HG02870 (cell line): ENCODE data around the gene TTLL1.

Experiments used
- ATAC-seq: cut with Tn5 transposase; IDR thresholded peaks from one replicate; pipeline ENCODE4 v1.9.1; 2021; ENCODE audit warnings: mild to moderate bottlenecking, moderate library complexity; ENCODE audit not compliant: unreplicated experiment

TTLL1 gene

GRCh38 chr22:43088984-43089717, at the start of gene TTLL1:
Gene TTLL1 (minus strand): TSS chr22:43089391. CDS start chr22:43075586, 13,805 bp downstream.
- ATAC-seq: peak; percentile 77

GRCh38 chr22:43136801-43137200, 47.6 kb upstream of the TTLL1 start:
- no peak for ATAC-seq

GRCh38 chr22:43136255-43136654, 47.1 kb upstream of the TTLL1 start:
- ATAC-seq: no peak

GRCh38 chr22:43135565-43135964, 46.4 kb upstream of the TTLL1 start:
- ATAC-seq: no peak

GRCh38 chr22:43134553-43134952, 45.4 kb upstream of the TTLL1 start:
- ATAC-seq: no peak

- ATAC-seq: no peak
Observed at GRCh38 chr22:43133401-43133800, 44.2 kb upstream of the TTLL1 start.

- ATAC-seq: no peak
Observed at GRCh38 chr22:43131773-43132501, 42.7 kb upstream of the TTLL1 start.

- ATAC-seq: no peak
Observed at GRCh38 chr22:43129426-43130425, 40.5 kb upstream of the TTLL1 start.

- ATAC-seq: no peak
Observed at GRCh38 chr22:43128928-43129424, 39.8 kb upstream of the TTLL1 start.

- no peak for ATAC-seq
Observed at GRCh38 chr22:43128116-43128515, 38.9 kb upstream of the TTLL1 start.

- ATAC-seq: no peak
Observed at GRCh38 chr22:43127166-43127908, 38.1 kb upstream of the TTLL1 start.

GRCh38 chr22:43126501-43127165, 37.4 kb upstream of the TTLL1 start:
- no peak for ATAC-seq

- no peak for ATAC-seq
Observed at GRCh38 chr22:43118953-43119458, 29.8 kb upstream of the TTLL1 start.

- no peak for ATAC-seq
Observed at GRCh38 chr22:43118024-43118849, 29.0 kb upstream of the TTLL1 start.

- ATAC-seq: no peak
Observed at GRCh38 chr22:43116932-43117331, 27.7 kb upstream of the TTLL1 start.

- no peak for ATAC-seq
Observed at GRCh38 chr22:43114958-43115357, 25.8 kb upstream of the TTLL1 start.

GRCh38 chr22:43113526-43114251, 24.5 kb upstream of the TTLL1 start:
- no peak for ATAC-seq
